ENCODE data around the gene NR1I2. TPM values are rescaled to one million over a fixed set of nuclear protein-coding genes. Genes with fewer than 3 reads are reported as not detected.

The NR1I2 gene
- total RNA-seq, 1 donor from 2014 or later, result 0.69 TPM

DNA sequence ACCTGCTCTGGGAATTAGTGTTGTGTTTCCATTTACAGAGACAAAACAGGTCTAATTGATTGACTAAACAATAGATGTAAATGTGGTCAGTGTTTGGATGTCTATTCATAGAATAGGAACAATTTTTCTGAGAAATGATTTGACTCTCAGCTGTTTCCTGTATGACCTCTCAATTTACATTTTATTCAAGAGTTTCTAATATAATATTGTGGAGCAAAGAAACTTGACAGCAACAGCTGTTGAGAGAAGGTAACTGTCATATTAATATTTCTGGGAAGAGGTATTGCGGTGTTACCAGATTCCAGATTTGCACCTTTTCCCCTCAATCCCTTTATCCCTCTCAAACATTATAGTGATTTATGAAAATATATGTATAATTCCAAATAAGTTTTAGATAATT is 3.7 kb upstream of the NR1I2 start:
- no peaks in the 10 kb centered on the region for H4K20me1 ChIP-seq (ENCODE audit: low read depth)
- no peaks in the 10 kb centered on the region for H3K4me1 Mint-ChIP-seq
- H3K4me2 ChIP-seq, result no peak overlapping the region
- H3K36me3 ChIP-seq, result no peaks in the 10 kb centered on the region
- no peaks in the 10 kb centered on the region for H3K27me3 ChIP-seq
- no peak overlapping the region for H3K4me3 Mint-ChIP-seq
- H2AFZ ChIP-seq (replicated peaks), result no peak overlapping the region
- H3K27ac ChIP-seq, result no peak overlapping the region
- TF ChIP-seq EZH2 (IDR thresholded peaks at IDR 0.05) (no peak), EZH2phosphoT487 (IDR thresholded peaks at IDR 0.05) (no peak)
- TF ChIP-seq, protein P1, sequence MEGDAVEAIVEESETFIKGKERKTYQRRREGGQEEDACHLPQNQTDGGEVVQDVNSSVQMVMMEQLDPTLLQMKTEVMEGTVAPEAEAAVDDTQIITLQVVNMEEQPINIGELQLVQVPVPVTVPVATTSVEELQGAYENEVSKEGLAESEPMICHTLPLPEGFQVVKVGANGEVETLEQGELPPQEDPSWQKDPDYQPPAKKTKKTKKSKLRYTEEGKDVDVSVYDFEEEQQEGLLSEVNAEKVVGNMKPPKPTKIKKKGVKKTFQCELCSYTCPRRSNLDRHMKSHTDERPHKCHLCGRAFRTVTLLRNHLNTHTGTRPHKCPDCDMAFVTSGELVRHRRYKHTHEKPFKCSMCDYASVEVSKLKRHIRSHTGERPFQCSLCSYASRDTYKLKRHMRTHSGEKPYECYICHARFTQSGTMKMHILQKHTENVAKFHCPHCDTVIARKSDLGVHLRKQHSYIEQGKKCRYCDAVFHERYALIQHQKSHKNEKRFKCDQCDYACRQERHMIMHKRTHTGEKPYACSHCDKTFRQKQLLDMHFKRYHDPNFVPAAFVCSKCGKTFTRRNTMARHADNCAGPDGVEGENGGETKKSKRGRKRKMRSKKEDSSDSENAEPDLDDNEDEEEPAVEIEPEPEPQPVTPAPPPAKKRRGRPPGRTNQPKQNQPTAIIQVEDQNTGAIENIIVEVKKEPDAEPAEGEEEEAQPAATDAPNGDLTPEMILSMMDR (IDR thresholded peaks at IDR 0.05), result no peak
- H3K4me1 ChIP-seq, result no peaks in the 10 kb centered on the region
- H3K27ac Mint-ChIP-seq, result no peak overlapping the region
- H3F3A ChIP-seq (ENCODE audit: low read depth), result no peaks in the 10 kb centered on the region
- no peaks in the 10 kb centered on the region for H3K79me2 ChIP-seq (ENCODE audit: low read depth)
- H3K9me3 Mint-ChIP-seq, result peaks cover 10% of the 10 kb centered on the region
- H3K27me3 Mint-ChIP-seq (ENCODE audit: insufficient read depth, low read depth), result peaks cover 2% of the 10 kb centered on the region
- H3K4me3 ChIP-seq, result no peak overlapping the region
- H3K9ac ChIP-seq, result no peak overlapping the region
- H3K9me3 ChIP-seq (ENCODE audit: low read depth), result no peaks in the 10 kb centered on the region
- peaks cover 2% of the 10 kb centered on the region for H3K36me3 Mint-ChIP-seq
- no peak for DNase-seq (ENCODE audit: low spot score)

DNA sequence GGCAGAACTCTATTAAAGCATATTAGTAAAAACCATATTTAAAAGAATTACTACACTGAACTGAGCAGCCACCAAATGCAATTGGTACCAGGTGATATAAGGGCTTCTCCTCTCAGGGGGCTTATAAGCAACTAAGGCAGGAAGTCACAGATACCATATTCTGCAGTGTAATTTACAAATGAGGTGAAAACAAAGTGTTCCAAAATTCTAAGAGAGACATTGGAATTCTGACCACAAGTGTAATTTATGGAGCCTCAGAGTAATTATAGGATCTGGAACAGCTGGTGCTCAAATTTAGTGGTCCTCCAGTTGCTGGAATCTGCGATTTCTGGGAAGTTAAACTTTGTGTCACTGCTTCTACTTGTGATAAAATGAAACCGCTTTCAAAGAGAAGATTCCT is 3.1 kb upstream of the NR1I2 start:
- Mint-ChIP-seq H3K4me3 (no peak overlapping the region), H3K9me3 (peaks cover 10% of the 10 kb centered on the region)
- no peaks in the 10 kb centered on the region for H3K36me3 ChIP-seq

DNA sequence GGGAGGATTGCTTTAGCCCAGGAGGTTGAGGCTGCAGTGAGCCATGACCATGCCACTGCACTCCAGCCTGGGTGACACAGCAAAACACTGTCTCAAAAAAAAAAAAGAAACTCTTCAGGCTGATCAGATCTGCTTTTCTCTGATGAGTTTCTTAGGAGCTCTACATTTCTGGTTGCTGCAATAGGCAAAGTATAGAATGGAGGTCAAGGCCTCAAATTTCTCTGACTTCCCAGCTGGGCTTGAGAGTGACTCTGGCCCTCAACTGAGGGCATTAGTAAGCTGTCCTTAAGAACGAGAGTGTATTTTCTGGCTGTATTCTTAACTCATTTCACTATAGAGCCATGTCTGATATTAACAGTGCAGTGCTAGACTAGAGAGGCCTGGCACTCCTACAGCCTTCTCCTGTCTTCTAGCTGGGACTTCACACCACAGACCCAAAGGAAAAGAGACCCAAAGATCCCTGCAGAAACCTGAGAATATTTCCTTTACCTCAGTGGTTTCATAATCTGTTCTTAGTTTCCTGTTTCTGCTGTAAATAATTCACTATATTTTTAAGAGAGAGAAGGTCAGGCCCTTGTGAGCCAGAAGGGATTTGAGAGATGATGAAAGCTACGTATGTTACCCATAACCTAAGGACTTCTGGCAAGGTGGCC is 2.0 kb upstream of the NR1I2 start:
- no peaks in the 10 kb centered on the region for H3F3A ChIP-seq (ENCODE audit: low read depth)
- Mint-ChIP-seq H3K27ac (no peak overlapping the region), H3K4me1 (no peaks in the 10 kb centered on the region), H3K27me3 (ENCODE audit: insufficient read depth, low read depth) (peaks cover 2% of the 10 kb centered on the region), H3K9me3 (peaks cover 10% of the 10 kb centered on the region), H3K4me3 (no peak overlapping the region), H3K36me3 (peaks cover 2% of the 10 kb centered on the region)
- no peaks in the 10 kb centered on the region for H3K9me3 ChIP-seq (ENCODE audit: low read depth)
- DNase-seq (ENCODE audit: low spot score), result no peak
- H2AFZ ChIP-seq (replicated peaks), result no peak overlapping the region
- H3K4me3 ChIP-seq, result no peak overlapping the region
- no peaks in the 10 kb centered on the region for H3K79me2 ChIP-seq (ENCODE audit: low read depth)
- no peak for TF ChIP-seq EZH2 (IDR thresholded peaks at IDR 0.05)
- no peak for TF ChIP-seq EZH2phosphoT487 (IDR thresholded peaks at IDR 0.05)
- TF ChIP-seq, protein P1 (IDR thresholded peaks at IDR 0.05), result no peak
- H4K20me1 ChIP-seq (ENCODE audit: low read depth), result no peaks in the 10 kb centered on the region
- no peaks in the 10 kb centered on the region for H3K4me1 ChIP-seq
- no peaks in the 10 kb centered on the region for H3K36me3 ChIP-seq
- H3K27me3 ChIP-seq, result no peaks in the 10 kb centered on the region
- H3K4me2 ChIP-seq, result no peak overlapping the region
- no peak overlapping the region for H3K9ac ChIP-seq
- H3K27ac ChIP-seq, result no peak overlapping the region

More for the DNA sequence above, 3.1 kb upstream of the NR1I2 start:
- Histone ChIP-seq H3K9ac (no peak overlapping the region), H3K79me2 (ENCODE audit: low read depth) (no peaks in the 10 kb centered on the region), H3K4me2 (no peak overlapping the region), H4K20me1 (ENCODE audit: low read depth) (no peaks in the 10 kb centered on the region), H2AFZ (replicated peaks) (no peak overlapping the region), H3K27me3 (no peaks in the 10 kb centered on the region), H3K4me3 (no peak overlapping the region), H3F3A (ENCODE audit: low read depth) (no peaks in the 10 kb centered on the region), H3K9me3 (ENCODE audit: low read depth) (no peaks in the 10 kb centered on the region), H3K4me1 (no peaks in the 10 kb centered on the region), H3K27ac (no peak overlapping the region)
- Mint-ChIP-seq H3K27me3 (ENCODE audit: insufficient read depth, low read depth) (peaks cover 2% of the 10 kb centered on the region), H3K36me3 (peaks cover 2% of the 10 kb centered on the region), H3K4me1 (no peaks in the 10 kb centered on the region), H3K27ac (no peak overlapping the region)
- DNase-seq (ENCODE audit: low spot score), result no peak
- no peak for TF ChIP-seq EZH2phosphoT487 (IDR thresholded peaks at IDR 0.05)
- no peak for TF ChIP-seq EZH2 (IDR thresholded peaks at IDR 0.05)
- TF ChIP-seq, protein P1 (IDR thresholded peaks at IDR 0.05), result no peak
